OCI-LY1 (cell line): Measurements from ENCODE around the gene SEC23A.

Experiments
- CTCF ChIP-seq: fragments of 200-600 bp; sonication (generic), shearing (Covaris generic); IDR thresholded peaks from 2 replicates; pipeline ENCODE4 v1.5.1; 2017; ENCODE audit warnings: mild to moderate bottlenecking, antibody characterized with exemption, low read length, moderate library complexity, mixed read lengths
- EZH2 ChIP-seq: fragments of 200-600 bp; sonication (generic), shearing (Covaris generic); IDR thresholded peaks from 2 replicates; pipeline ENCODE4 v1.8.0; 2017; ENCODE audit warnings: borderline replicate concordance, mixed run types, mild to moderate bottlenecking, antibody characterized with exemption, low read length, moderate library complexity, mixed read lengths

DNA sequence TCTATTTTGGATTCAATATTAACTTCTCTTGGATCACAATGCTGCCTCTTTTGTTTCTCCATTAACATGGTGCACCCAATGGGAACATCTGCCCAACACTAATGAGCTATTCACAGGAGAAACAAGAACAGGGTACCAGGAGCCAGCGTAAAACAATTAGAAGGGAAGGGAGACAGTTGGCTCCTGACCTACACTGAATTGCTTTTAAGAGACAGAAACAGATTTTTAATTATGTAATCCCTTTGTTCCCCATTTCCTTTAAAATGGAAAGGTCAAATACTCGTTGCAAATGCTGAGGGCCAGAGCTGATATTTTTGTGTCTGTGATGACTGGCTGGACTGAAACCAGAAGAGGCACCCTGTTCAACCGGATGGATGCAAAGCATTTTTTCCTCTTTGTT lies 108.3 kb downstream of the SEC23A start:
- TF ChIP-seq CTCF (no peak), EZH2 (no peak)
